Psoas muscle (tissue), 8 donors: Measurements from ENCODE around the gene SLC22A17. TPM values are rescaled to one million over a fixed set of nuclear protein-coding genes. Genes with fewer than 3 reads are reported as not detected.

Source experiments
- ATAC-seq, 4 donors: fragments of 200-7000 bp; cut with Tn5 transposase; one replicate each; pipeline ENCODE4 v1.9.1; 2020; ENCODE audit warnings: moderate library complexity in 3 of 4, mild to moderate bottlenecking in 2 of 4
- DNase-seq, 2 donors: peaks; one replicate each; pipeline ENCODE4 v3.0.0-alpha.2; 2020
- H3K27ac ChIP-seq: fragments of 200-600 bp; one replicate; pipeline ENCODE4 v1.8.0; 2022
- H3K27me3 ChIP-seq, 3 donors: fragments of 200-600 bp in 1 of 3; one replicate each; pipeline versions ENCODE4 v1.6.1 to v1.8.0; 2013 to 2022; ENCODE audit warnings: low read length in 2 of 3, mild to moderate bottlenecking in 2 of 3, moderate library complexity in 1 of 3; ENCODE audit not compliant: insufficient read depth in 3 of 3
- H3K36me3 ChIP-seq, 2 donors: fragments of 200-600 bp in 1 of 2; one replicate each; pipeline versions ENCODE4 v1.6.1 to v1.8.0; 2013 to 2022; ENCODE audit warnings: low read depth in 1 of 2, mild to moderate bottlenecking in 1 of 2, moderate library complexity in 1 of 2; ENCODE audit not compliant: insufficient read depth in 1 of 2
- H3K4me1 ChIP-seq: fragments of 200-600 bp; one replicate; pipeline ENCODE4 v1.8.0; 2022
- H3K4me3 ChIP-seq: fragments of 200-600 bp; one replicate; pipeline ENCODE4 v1.8.0; 2022; ENCODE audit warnings: mild to moderate bottlenecking
- H3K9me3 ChIP-seq: fragments of 200-600 bp; one replicate; pipeline ENCODE4 v1.8.0; 2022
- WGBS, 3 donors: extraction: QIAGEN DNeasy Blood & Tissue Kit; methylation state at CpG; one replicate each; pipeline versions ENCODE4 v1.1.6 to v1.1.7; 2013; 5-methylcytosine and 5-hydroxymethylcytosine counted together
- intact Hi-C, 2 donors: fragments of 100-400 bp; cut with DNase I; formaldehyde crosslinking; loops; one replicate each; pipeline versions ENCODE4 v1.11.0 to v1.14.2; 2022
- polyA plus RNA-seq, 3 donors: library from polyadenylated mRNA; stranded (reverse); fragments of 200-250 nt; gene quantifications; one replicate each; pipeline ENCODE4 v1.2.3, GENCODE V29; 2013
- total RNA-seq, 4 donors: library from RNA; stranded (reverse); fragmentation: NEBNext Ultra II Directional in 2 of 4; extraction: Animal tissue kit (Norgen Biotek cat#: 25700) in 2 of 4; gene quantifications; one replicate each; pipeline versions ENCODE4 v1.2.1 to v1.2.4, GENCODE V29; 2021 to 2023
- TF ChIP-seq, protein P1 (sequence below): fragments of 200-600 bp; IDR thresholded peaks from one replicate; pipeline ENCODE4 v1.8.0; 2022; ENCODE audit warnings: antibody characterized with exemption
- donor health status: healthy with polysubstance abuse.
- donor health status: DM: no; HTN: no; CAD: no; lungs with moderate emphysema.
- donor health status: Bipolar disorder and iron deficiency.
- donor health status: healthy.
- donor health status: DM: yes; HTN: yes; CAD: no.
- donor health status: DM: no; HTN: no; CAD: no.
- donor health status: DM: no; HTN: no; CAD: no.
- donor health status: DM: yes; HTN: yes; CAD: no.

SLC22A17 gene
- total and polyA plus RNA-seq, 7 donors: 0.95 to 6.3 (median 1.4) TPM

DNA sequence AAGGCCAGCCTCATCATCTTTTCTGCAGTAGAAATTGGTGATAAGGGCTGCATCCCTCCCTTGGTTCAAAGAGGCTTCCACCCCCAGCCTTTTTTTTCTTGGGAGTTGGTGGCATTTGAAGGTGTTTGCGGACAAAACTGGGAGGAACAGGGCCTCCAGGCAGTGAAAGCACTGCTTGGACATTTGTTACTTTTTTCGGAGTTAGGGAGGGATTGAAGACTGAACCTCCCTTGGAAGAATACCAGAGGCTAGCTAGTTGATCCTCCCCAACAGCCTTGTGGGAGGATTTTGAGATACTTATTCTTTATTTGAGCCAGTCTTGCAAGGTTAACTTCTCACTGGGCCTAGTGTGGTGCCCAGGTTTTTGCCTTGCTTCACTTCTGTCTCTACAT, 28.2 kb downstream of the SLC22A17 start:
- peaks cover 5 to 38% of the 10 kb centered on the region in 2 donors for H3K36me3 ChIP-seq
- H3K9me3 ChIP-seq: no peaks in the 10 kb centered on the region
- no peak for DNase-seq
- ATAC-seq: no peak
- no peak overlapping the region for H3K4me3 ChIP-seq
- TF ChIP-seq, protein P1, sequence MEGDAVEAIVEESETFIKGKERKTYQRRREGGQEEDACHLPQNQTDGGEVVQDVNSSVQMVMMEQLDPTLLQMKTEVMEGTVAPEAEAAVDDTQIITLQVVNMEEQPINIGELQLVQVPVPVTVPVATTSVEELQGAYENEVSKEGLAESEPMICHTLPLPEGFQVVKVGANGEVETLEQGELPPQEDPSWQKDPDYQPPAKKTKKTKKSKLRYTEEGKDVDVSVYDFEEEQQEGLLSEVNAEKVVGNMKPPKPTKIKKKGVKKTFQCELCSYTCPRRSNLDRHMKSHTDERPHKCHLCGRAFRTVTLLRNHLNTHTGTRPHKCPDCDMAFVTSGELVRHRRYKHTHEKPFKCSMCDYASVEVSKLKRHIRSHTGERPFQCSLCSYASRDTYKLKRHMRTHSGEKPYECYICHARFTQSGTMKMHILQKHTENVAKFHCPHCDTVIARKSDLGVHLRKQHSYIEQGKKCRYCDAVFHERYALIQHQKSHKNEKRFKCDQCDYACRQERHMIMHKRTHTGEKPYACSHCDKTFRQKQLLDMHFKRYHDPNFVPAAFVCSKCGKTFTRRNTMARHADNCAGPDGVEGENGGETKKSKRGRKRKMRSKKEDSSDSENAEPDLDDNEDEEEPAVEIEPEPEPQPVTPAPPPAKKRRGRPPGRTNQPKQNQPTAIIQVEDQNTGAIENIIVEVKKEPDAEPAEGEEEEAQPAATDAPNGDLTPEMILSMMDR: no peak
- H3K4me1 ChIP-seq: peaks cover 15% of the 10 kb centered on the region
- no peak overlapping the region for H3K27ac ChIP-seq
- intact Hi-C loops: loop anchor here in 1 of 2 donors (5.0 to 10.0 kb wide), 2 partner anchors 143 to 230 kb away; partner anchors contain the start of genes NGDN, THTPA and ZFHX2
- WGBS, 3 donors: 65 to 84% (median 69%) methylated on average over 2 of the region's 2 CpGs
- no peaks in the 10 kb centered on the region for H3K27me3 ChIP-seq

DNA sequence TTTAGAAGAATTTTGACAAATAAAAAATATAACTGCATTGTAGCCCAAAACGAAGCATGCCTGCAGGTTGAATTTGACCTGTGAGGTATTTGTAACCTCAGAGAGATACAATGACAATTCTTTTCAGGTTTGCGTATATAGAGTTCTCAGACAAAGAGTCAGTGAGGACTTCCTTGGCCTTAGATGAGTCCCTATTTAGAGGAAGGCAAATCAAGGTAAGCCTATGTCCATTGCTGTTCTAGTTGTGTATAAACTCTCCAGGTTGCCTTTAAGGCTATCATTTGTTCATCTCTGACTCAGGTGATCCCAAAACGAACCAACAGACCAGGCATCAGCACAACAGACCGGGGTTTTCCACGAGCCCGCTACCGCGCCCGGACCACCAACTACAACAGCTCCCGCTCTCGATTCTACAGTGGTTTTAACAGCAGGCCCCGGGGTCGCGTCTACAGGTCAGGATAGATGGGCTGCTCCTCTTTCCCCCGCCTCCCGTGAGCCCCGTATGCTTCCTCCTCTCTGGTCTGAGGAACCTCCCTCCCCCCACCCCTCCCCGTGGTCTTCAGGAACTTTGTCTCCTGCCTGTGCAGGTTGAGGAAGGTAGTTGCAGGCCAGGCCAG, 28.7 kb downstream of the SLC22A17 start:
- Histone ChIP-seq H3K4me3 (no peak overlapping the region), H3K27ac (no peak overlapping the region), H3K36me3 (peaks cover 5 to 38% of the 10 kb centered on the region in 2 donors), H3K27me3 (no peaks in the 10 kb centered on the region), H3K4me1 (peaks cover 15% of the 10 kb centered on the region), H3K9me3 (no peaks in the 10 kb centered on the region)
- TF ChIP-seq, protein P1: no peak
- no peak for DNase-seq
- ATAC-seq: no peak
- intact Hi-C loops: loop anchor here in 1 of 2 donors (5.0 to 10.0 kb wide), 2 partner anchors 143 to 231 kb away; partner anchors contain the start of genes NGDN, THTPA and ZFHX2
- WGBS, 3 donors: 84 to 89% (median 84%) methylated on average over 18 of the region's 18 CpGs

- ATAC-seq: no peak
- intact Hi-C loops: loop anchor here in 1 of 2 donors (5.0 to 10.0 kb wide), 2 partner anchors 144 to 232 kb away; partner anchors contain the start of genes NGDN, THTPA and ZFHX2
- WGBS, 3 donors: 46 to 50% (median 48%) methylated on average over 10 of the region's 10 CpGs
- TF ChIP-seq, protein P1: no peak
- peak overlapping the region; percentile 97 for H3K27ac ChIP-seq
- no peaks in the 10 kb centered on the region for H3K9me3 ChIP-seq
- H3K4me3 ChIP-seq: peak overlapping the region; percentile 98
- H3K36me3 ChIP-seq: peaks cover 5 to 38% of the 10 kb centered on the region in 2 donors
- no peaks in the 10 kb centered on the region for H3K27me3 ChIP-seq
- peaks cover 15% of the 10 kb centered on the region for H3K4me1 ChIP-seq
- no peak for DNase-seq
Observed at GRCh38 chr14:23322568-23323517, 29.8 kb downstream of the SLC22A17 start.

DNA sequence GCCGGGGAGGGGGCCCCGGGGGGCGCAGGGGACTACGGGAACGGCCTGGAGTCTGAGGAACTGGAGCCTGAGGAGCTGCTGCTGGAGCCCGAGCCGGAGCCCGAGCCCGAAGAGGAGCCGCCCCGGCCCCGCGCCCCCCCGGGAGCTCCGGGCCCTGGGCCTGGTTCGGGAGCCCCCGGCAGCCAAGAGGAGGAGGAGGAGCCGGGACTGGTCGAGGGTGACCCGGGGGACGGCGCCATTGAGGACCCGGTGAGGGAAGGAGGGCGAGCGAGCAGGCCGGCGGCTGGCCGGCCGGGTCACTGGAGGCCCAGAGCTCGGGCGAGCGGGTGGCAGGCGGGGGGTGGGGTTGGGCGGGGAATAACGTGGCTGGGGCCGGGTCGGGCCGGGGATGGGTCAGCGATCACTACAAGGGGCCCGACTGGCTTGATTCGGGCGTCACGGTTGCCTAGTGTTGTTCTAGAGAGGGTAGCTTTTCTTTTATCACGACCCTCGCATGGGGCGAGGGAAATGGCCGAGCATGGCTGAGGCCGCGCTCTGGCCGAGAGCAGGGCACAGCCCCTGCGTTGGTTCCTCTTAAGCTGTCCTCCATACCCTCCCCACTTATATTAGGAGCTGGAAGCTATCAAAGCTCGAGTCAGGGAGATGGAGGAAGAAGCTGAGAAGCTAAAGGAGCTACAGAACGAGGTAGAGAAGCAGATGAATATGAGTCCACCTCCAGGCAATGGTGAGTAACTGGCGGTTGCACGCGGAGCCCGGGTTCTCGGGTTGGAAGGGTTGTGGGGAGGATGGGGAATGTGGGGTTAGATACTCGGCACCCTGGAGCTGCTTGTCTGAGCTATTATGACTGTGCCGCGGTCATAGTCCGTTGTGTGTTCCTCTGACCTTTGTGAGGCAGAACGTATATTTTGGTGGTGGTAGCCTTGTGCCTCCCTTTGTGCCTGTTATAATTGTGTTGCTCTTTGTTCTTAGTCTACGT, 30.8 kb downstream of the SLC22A17 start:
- H3K27me3 ChIP-seq: no peaks in the 10 kb centered on the region
- DNase-seq: peak; percentile 58 to 80
- peak overlapping the region; percentile 97 for H3K27ac ChIP-seq
- peaks cover 5 to 38% of the 10 kb centered on the region in 2 donors for H3K36me3 ChIP-seq
- TF ChIP-seq, protein P1: no peak
- intact Hi-C loops: loop anchor here in 1 of 2 donors (5.0 to 10.0 kb wide), 2 partner anchors 145 to 233 kb away; partner anchors contain the start of genes NGDN, THTPA and ZFHX2
- peak; percentile 9 to 35 (median 22) for ATAC-seq
- 0 to 1% (median 1%) methylated on average over 32 to 64 of the region's 64 CpGs for WGBS, 3 donors
- H3K9me3 ChIP-seq: no peaks in the 10 kb centered on the region
- H3K4me1 ChIP-seq: peaks cover 15% of the 10 kb centered on the region
- H3K4me3 ChIP-seq: peak overlapping the region; percentile 98
